ENCODE data around the gene FGF12.

- TF ChIP-seq, protein P1, sequence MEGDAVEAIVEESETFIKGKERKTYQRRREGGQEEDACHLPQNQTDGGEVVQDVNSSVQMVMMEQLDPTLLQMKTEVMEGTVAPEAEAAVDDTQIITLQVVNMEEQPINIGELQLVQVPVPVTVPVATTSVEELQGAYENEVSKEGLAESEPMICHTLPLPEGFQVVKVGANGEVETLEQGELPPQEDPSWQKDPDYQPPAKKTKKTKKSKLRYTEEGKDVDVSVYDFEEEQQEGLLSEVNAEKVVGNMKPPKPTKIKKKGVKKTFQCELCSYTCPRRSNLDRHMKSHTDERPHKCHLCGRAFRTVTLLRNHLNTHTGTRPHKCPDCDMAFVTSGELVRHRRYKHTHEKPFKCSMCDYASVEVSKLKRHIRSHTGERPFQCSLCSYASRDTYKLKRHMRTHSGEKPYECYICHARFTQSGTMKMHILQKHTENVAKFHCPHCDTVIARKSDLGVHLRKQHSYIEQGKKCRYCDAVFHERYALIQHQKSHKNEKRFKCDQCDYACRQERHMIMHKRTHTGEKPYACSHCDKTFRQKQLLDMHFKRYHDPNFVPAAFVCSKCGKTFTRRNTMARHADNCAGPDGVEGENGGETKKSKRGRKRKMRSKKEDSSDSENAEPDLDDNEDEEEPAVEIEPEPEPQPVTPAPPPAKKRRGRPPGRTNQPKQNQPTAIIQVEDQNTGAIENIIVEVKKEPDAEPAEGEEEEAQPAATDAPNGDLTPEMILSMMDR (IDR thresholded peaks at IDR 0.05; ENCODE audit: low read depth, low read length): no peak
- TF ChIP-seq EZH2phosphoT487 (IDR thresholded peaks at IDR 0.05; ENCODE audit: low read depth): no peak
These were observed 359.7 kb downstream of the FGF12 start for GRCh38 chr3:192367616-192368015.

All from OCI-LY3 (cell line).